Measurements from ENCODE around the gene EXOG. TPM values are rescaled to one million over a fixed set of nuclear protein-coding genes. Genes with fewer than 3 reads are reported as not detected.

EXOG gene
- total and polyA plus RNA-seq, 2 donors (not counting 1 experiment from before 2014, with no cell fraction given): 8.8 to 36.8 TPM

- Mint-ChIP-seq H3K9me3 (ENCODE audit: insufficient read depth) (no peaks in the 10 kb centered on the region), H3K4me1 (peaks cover 15% of the 10 kb centered on the region), H3K27me3 (peaks cover 22% of the 10 kb centered on the region), H3K4me3 (peak overlapping the region; percentile 90), H3K27ac (peak overlapping the region; percentile 29)
- intact Hi-C loops (cut with micrococcal nuclease): loop anchor here (10.0 kb wide), 1 partner anchor 110 kb away; the partner anchor contains the start of gene XYLB
- peaks cover 0 to 11% (median 0%) of the 10 kb centered on the region in 3 donors for H3K9me3 ChIP-seq (ENCODE audit: control extremely low read depth in 1 of 3, control insufficient read depth in 2 of 3, insufficient read depth in 1 of 3, low read length in 2 of 3)
- CTCF ChIA-PET: no interaction called here
- H4K20me1 ChIP-seq (ENCODE audit: control insufficient read depth, insufficient read depth, low read length, poor library complexity, severe bottlenecking): no peaks in the 10 kb centered on the region
- TF ChIP-seq EZH2 (IDR thresholded peaks at IDR 0.05; ENCODE audit: borderline replicate concordance, insufficient read depth, low read depth, low read length, poor library complexity, severe bottlenecking) (no peak), CTCF (IDR thresholded peaks at IDR 0.05) (no peak)
- H2AFZ ChIP-seq (ENCODE audit: insufficient read depth, low read depth, low read length, poor library complexity, severe bottlenecking): peak overlapping the region; percentile 71
- no peaks in the 10 kb centered on the region for H3K79me2 ChIP-seq (ENCODE audit: control insufficient read depth, insufficient read depth, low read length)
- POLR2A ChIA-PET: no interaction called here
- WGBS (ENCODE audit: insufficient coverage): under 1% methylated on average over 43 of the region's 72 CpGs
- no peak overlapping the region for H3K27ac ChIP-seq (ENCODE audit: low read length in 2 of 2)
- H3K4me2 ChIP-seq (replicated peaks; ENCODE audit: low read depth, low read length, poor library complexity, severe bottlenecking): peak overlapping the region; percentile 81
- no peak for ATAC-seq (ENCODE audit: low read depth)
- peak; percentile 27 for DNase-seq
- peak overlapping the region; percentile 66 for H3K9ac ChIP-seq (ENCODE audit: low read length)
- H3K36me3 ChIP-seq (replicated peaks in 1 of 2; ENCODE audit: control extremely low read depth in 1 of 2, control insufficient read depth in 1 of 2, extremely low read depth in 1 of 2, insufficient read depth in 2 of 2, low read length in 1 of 2): no peaks in the 10 kb centered on the region
- peaks cover 0 to 33% (median 8%) of the 10 kb centered on the region in 4 experiments for H3K27me3 ChIP-seq (replicated peaks in 1 of 4; ENCODE audit: control extremely low read depth in 1 of 4, control insufficient read depth in 3 of 4, insufficient read depth in 4 of 4, low read length in 3 of 4)
- H3K4me1 ChIP-seq (ENCODE audit: control insufficient read depth in 2 of 2, insufficient read depth in 2 of 2, low read length in 2 of 2): peaks cover 13 to 24% of the 10 kb centered on the region in 2 donors
- peak overlapping the region; percentile 40 to 68 (median 60) for H3K4me3 ChIP-seq (ENCODE audit: control extremely low read depth in 1 of 5, extremely low read depth in 1 of 5, insufficient read depth in 1 of 5, low read depth in 2 of 5, low read length in 4 of 5)
Measured at GRCh38 chr3:38454884-38455638, 41.1 kb upstream of the EXOG start.

Data from B cell (primary cell).